ENCODE results near the gene ORC6. TPM values are rescaled to one million over a fixed set of nuclear protein-coding genes. Genes with fewer than 3 reads are reported as not detected.

ORC6 gene
- total RNA-seq, 1 experiment from 2014 or later = 95.0 TPM

DNA sequence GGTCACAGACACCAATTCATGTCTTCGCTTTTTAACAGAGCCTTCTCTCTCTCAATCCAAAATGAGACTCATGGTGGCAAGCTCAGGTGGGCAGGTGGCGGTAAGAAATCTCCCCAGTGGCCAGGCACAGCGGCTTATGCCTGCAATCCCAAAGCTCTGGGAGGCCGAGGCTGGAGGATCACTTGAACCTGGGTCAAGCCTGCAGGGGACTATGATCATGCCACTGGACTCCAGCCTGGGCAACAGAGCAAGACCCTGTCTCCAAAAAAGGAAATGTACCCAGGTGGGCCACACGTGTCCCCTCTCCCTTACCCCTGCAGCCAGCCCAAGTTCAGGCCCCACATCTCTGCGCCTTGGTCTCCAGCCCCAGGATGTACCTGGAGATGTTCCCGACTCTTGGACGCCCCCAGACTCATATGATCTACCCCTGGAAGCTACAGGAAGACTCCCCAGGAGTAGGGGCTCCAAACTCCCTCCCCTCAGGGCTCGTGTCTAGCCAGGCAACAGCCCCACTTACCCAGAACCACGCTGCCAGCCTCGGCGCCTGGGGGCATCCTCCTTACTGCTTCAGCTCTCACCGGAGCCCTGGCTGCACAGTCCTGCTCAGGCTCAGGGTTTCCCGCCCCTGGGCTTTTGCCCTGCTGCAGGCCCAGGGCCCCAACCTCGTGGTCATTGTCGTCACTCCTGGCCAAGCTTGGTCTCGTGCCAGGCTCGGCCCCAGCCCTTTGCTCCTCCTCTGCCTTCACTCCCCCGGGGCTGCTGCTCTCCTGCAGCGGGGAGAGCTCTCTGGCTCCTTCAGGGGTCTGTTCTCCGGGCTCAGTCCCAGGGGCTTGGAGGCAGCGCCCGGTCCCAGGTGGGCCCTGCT is 42.5 kb downstream of the ORC6 start:
- Histone ChIP-seq H3K9me3 (ENCODE audit: control insufficient read depth, low read depth, low read length) (no peaks in the 10 kb centered on the region), H3K79me2 (ENCODE audit: insufficient read depth, low read length) (no peaks in the 10 kb centered on the region), H3K4me1 (ENCODE audit: insufficient read depth, low read length) (no peaks in the 10 kb centered on the region), H3K27ac (ENCODE audit: insufficient read length, low read depth, low read length) (no peak overlapping the region), H2BK120ac (ENCODE audit: low read depth, low read length, poor library complexity, severe bottlenecking) (no peak overlapping the region), H4K91ac (ENCODE audit: insufficient read length, low read depth, low read length) (no peak overlapping the region), H4K20me1 (ENCODE audit: control insufficient read depth, insufficient read depth, insufficient read length) (no peaks in the 10 kb centered on the region), H3K23ac (ENCODE audit: insufficient read length, low read depth, low read length) (no peak overlapping the region), H3K56ac (ENCODE audit: insufficient read length, low read depth, low read length) (no peak overlapping the region), H4K5ac (ENCODE audit: insufficient read length, low read depth, low read length) (no peak overlapping the region), H3K4me2 (ENCODE audit: insufficient read depth, insufficient read length, low read length) (no peak overlapping the region), H2AFZ (ENCODE audit: low read length) (no peak overlapping the region), H3K23me2 (ENCODE audit: insufficient read length, low read depth, low read length, poor library complexity, severe bottlenecking) (no peaks in the 10 kb centered on the region), H2BK15ac (ENCODE audit: low read depth, low read length) (no peak overlapping the region), H3T11ph (ENCODE audit: low read length) (no peak overlapping the region), H2AK5ac (ENCODE audit: insufficient read length, low read length) (no peak overlapping the region), H3K79me1 (ENCODE audit: insufficient read depth, low read depth, low read length, poor library complexity, severe bottlenecking) (no peaks in the 10 kb centered on the region), H3K18ac (ENCODE audit: insufficient read length, low read depth, low read length) (no peak overlapping the region), H3K27me3 (ENCODE audit: insufficient read depth, low read length) (no peaks in the 10 kb centered on the region), H2BK12ac (ENCODE audit: insufficient read length, low read depth, low read length) (no peak overlapping the region), H4K8ac (replicated peaks; ENCODE audit: insufficient read length, low read depth, low read length) (no peak overlapping the region), H2BK20ac (ENCODE audit: low read depth, low read length, poor library complexity, severe bottlenecking) (no peak overlapping the region), H3K9ac (ENCODE audit: extremely low read depth, insufficient read length, low read length) (no peak overlapping the region), H3K14ac (ENCODE audit: insufficient read depth, low read length) (no peak overlapping the region), H2BK5ac (ENCODE audit: insufficient read length, low read length) (no peak overlapping the region), H3K4ac (ENCODE audit: low read depth, low read length) (no peak overlapping the region)
- TF ChIP-seq, protein P1, sequence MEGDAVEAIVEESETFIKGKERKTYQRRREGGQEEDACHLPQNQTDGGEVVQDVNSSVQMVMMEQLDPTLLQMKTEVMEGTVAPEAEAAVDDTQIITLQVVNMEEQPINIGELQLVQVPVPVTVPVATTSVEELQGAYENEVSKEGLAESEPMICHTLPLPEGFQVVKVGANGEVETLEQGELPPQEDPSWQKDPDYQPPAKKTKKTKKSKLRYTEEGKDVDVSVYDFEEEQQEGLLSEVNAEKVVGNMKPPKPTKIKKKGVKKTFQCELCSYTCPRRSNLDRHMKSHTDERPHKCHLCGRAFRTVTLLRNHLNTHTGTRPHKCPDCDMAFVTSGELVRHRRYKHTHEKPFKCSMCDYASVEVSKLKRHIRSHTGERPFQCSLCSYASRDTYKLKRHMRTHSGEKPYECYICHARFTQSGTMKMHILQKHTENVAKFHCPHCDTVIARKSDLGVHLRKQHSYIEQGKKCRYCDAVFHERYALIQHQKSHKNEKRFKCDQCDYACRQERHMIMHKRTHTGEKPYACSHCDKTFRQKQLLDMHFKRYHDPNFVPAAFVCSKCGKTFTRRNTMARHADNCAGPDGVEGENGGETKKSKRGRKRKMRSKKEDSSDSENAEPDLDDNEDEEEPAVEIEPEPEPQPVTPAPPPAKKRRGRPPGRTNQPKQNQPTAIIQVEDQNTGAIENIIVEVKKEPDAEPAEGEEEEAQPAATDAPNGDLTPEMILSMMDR (conservative IDR thresholded peaks at IDR 0.05) = no peak
- H3K4me1 Mint-ChIP-seq = no peaks in the 10 kb centered on the region
- no CpG with 5 or more reads among the region's 23 CpGs for WGBS (ENCODE audit: extremely low coverage, insufficient read length, low lambda C conversion rate)
- DNase-seq = no peak
- no peaks in the 10 kb centered on the region; the same call in 1 of the 2 replicates for H3K27me3 Mint-ChIP-seq (ENCODE audit: low read depth)
- H3K9me3 Mint-ChIP-seq = no peaks in the 10 kb centered on the region; a peak in 2 of 5 replicates
- no peak overlapping the region; a peak in 1 of 7 replicates for H3K27ac Mint-ChIP-seq
- H3K36me3 Mint-ChIP-seq (ENCODE audit: insufficient read depth in 1 of 3, low read depth in 3 of 3) = no peaks in the 10 kb centered on the region; a peak in 1 of 7 replicates
- H3K4me3 Mint-ChIP-seq = no peak overlapping the region

Data from H9 (cell line).